ENCODE measurements around the gene NEK10. TPM values are rescaled to one million over a fixed set of nuclear protein-coding genes. Genes with fewer than 3 reads are reported as not detected.

The NEK10 gene
- total and polyA plus RNA-seq, 2 of the 4 experiments (the other 2 are of a cell fraction) = 2.2 to 6.6 TPM

DNA sequence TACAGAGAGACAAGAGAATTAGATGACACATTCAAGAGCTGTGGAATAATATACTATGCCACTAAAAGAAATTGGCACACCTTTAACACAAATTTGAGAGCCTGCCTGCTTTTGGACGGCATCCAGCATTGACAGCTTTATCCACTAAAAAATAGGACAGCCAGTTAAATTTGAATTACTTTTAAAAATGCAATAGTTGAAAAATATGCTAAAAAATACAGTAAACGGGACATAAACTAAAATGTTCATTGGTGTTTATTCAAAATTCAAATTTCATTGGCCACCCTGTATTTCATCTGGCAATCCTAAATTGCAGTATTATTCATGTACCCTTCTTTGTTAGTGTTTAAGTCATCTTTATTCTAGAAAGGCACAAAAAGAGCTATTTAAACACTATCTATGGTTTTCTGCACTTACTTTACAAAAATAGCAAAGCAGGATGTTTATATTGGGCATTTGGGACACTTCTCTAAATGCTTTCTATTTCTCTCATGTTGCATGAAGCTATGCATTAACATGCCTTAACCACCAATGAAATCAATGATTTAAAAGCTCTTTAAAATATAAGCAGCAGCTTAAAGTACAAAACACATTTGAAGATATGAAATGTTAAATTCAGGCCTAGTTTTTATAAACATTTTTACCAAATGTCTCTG is 160.1 kb downstream of the NEK10 start:
- CTCF ChIA-PET = interaction anchor here (1.0 kb wide), 1 partner anchor 45 kb away, joined by 3 read pairs; no protein-coding TSS in a partner anchor
- dilution Hi-C loops (cut with HindIII; ENCODE audit: low sequenced_read_pairs, unreplicated experiment) (no loop called here), in situ Hi-C loops (cut with MboI; ENCODE audit: low sequenced_read_pairs) (no loop called here)

More for the DNA sequence above, 160.1 kb downstream of the NEK10 start:
- TF ChIP-seq RFX5 (IDR thresholded peaks at IDR 0.05; ENCODE audit: low read depth, low read length) = no peak
- TF ChIP-seq CHD1 (IDR thresholded peaks at IDR 0.05; ENCODE audit: low read depth, low read length) = no peak
- no peak for TF ChIP-seq BHLHE40 (IDR thresholded peaks at IDR 0.05; ENCODE audit: low read depth, low read length)
- TF ChIP-seq CEBPB (IDR thresholded peaks at IDR 0.05; ENCODE audit: low read depth, low read length) = no peak
- TF ChIP-seq RCOR1 (IDR thresholded peaks at IDR 0.05; ENCODE audit: insufficient replicate concordance, low read length) = no peak
- no peak for TF ChIP-seq MAFK (IDR thresholded peaks at IDR 0.05; ENCODE audit: low read depth, low read length)
- TF ChIP-seq, protein P1, sequence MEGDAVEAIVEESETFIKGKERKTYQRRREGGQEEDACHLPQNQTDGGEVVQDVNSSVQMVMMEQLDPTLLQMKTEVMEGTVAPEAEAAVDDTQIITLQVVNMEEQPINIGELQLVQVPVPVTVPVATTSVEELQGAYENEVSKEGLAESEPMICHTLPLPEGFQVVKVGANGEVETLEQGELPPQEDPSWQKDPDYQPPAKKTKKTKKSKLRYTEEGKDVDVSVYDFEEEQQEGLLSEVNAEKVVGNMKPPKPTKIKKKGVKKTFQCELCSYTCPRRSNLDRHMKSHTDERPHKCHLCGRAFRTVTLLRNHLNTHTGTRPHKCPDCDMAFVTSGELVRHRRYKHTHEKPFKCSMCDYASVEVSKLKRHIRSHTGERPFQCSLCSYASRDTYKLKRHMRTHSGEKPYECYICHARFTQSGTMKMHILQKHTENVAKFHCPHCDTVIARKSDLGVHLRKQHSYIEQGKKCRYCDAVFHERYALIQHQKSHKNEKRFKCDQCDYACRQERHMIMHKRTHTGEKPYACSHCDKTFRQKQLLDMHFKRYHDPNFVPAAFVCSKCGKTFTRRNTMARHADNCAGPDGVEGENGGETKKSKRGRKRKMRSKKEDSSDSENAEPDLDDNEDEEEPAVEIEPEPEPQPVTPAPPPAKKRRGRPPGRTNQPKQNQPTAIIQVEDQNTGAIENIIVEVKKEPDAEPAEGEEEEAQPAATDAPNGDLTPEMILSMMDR (conservative IDR thresholded peaks at IDR 0.05; ENCODE audit: low read depth, low read length) = no peak
- TF ChIP-seq MXI1 (IDR thresholded peaks at IDR 0.05; ENCODE audit: borderline replicate concordance, low read depth, low read length) = no peak
- no peak for TF ChIP-seq RAD21 (IDR thresholded peaks at IDR 0.05; ENCODE audit: low read length)
- no peak for TF ChIP-seq NFE2L2 (IDR thresholded peaks at IDR 0.05; ENCODE audit: low read depth, low read length)
- no peak for TF ChIP-seq POLR2A (IDR thresholded peaks at IDR 0.05; ENCODE audit: low read depth, low read length)
- no peak for TF ChIP-seq SMC3 (IDR thresholded peaks at IDR 0.05; ENCODE audit: low read depth, low read length)
- TF ChIP-seq MAZ (IDR thresholded peaks at IDR 0.05; ENCODE audit: borderline replicate concordance, low read depth, low read length) = no peak
- TF ChIP-seq, protein P2, sequence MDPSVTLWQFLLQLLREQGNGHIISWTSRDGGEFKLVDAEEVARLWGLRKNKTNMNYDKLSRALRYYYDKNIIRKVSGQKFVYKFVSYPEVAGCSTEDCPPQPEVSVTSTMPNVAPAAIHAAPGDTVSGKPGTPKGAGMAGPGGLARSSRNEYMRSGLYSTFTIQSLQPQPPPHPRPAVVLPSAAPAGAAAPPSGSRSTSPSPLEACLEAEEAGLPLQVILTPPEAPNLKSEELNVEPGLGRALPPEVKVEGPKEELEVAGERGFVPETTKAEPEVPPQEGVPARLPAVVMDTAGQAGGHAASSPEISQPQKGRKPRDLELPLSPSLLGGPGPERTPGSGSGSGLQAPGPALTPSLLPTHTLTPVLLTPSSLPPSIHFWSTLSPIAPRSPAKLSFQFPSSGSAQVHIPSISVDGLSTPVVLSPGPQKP (IDR thresholded peaks at IDR 0.05; ENCODE audit: borderline replicate concordance, low read depth, low read length) = no peak
- TF ChIP-seq FOS (IDR thresholded peaks at IDR 0.05; ENCODE audit: low read depth, low read length) = no peak
- TF ChIP-seq, protein P3, sequence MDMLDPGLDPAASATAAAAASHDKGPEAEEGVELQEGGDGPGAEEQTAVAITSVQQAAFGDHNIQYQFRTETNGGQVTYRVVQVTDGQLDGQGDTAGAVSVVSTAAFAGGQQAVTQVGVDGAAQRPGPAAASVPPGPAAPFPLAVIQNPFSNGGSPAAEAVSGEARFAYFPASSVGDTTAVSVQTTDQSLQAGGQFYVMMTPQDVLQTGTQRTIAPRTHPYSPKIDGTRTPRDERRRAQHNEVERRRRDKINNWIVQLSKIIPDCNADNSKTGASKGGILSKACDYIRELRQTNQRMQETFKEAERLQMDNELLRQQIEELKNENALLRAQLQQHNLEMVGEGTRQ (IDR thresholded peaks at IDR 0.05; ENCODE audit: low read depth, low read length) = no peak
- Histone ChIP-seq H4K8ac (ENCODE audit: low read depth in 2 of 2, low read length in 2 of 2) (no peak overlapping the region), H3K9me3 (ENCODE audit: control insufficient read depth, insufficient read depth, low read length) (no peaks in the 10 kb centered on the region), H2AFZ (replicated peaks; ENCODE audit: low read length, poor library complexity) (no peak overlapping the region), H2BK5ac (ENCODE audit: low read depth, low read length, poor library complexity, severe bottlenecking) (no peak overlapping the region), H2BK120ac (ENCODE audit: low read depth, low read length) (no peak overlapping the region), H3K4ac (ENCODE audit: low read depth, low read length) (no peak overlapping the region), H3K36me3 (ENCODE audit: control insufficient read depth, insufficient read depth, low read length) (no peaks in the 10 kb centered on the region), H3K9me1 (ENCODE audit: insufficient read depth, low read length) (no peaks in the 10 kb centered on the region), H2BK20ac (ENCODE audit: low read depth, low read length) (no peak overlapping the region), H3K27ac (ENCODE audit: insufficient read depth, low read length) (no peak overlapping the region), H2BK15ac (ENCODE audit: low read depth, low read length) (no peak overlapping the region), H4K5ac (ENCODE audit: low read depth, low read length) (no peak overlapping the region), H3K18ac (ENCODE audit: low read depth, low read length) (no peak overlapping the region), H3K79me1 (ENCODE audit: low read depth in 1 of 2, low read length in 2 of 2) (no peaks in the 10 kb centered on the region), H3K9ac (ENCODE audit: low read depth, low read length) (no peak overlapping the region), H4K20me1 (ENCODE audit: insufficient read depth, low read length) (no peaks in the 10 kb centered on the region), H3K4me2 (ENCODE audit: low read depth, low read length) (no peak overlapping the region), H3K4me3 (ENCODE audit: insufficient read depth, low read depth, low read length) (no peak overlapping the region), H3K56ac (ENCODE audit: extremely low read depth, insufficient read depth, low read length) (no peak overlapping the region), H4K91ac (ENCODE audit: insufficient read depth, low read depth, low read length) (no peak overlapping the region), H3K14ac (replicated peaks; ENCODE audit: low read depth, low read length) (no peak overlapping the region), H3K23ac (ENCODE audit: low read depth, low read length) (no peak overlapping the region), H2AK9ac (replicated peaks; ENCODE audit: low read depth, low read length, poor library complexity) (no peak overlapping the region), H3K4me1 (ENCODE audit: control insufficient read depth, insufficient read depth, low read length) (no peaks in the 10 kb centered on the region), H3K27me3 (ENCODE audit: control insufficient read depth, insufficient read depth, low read length) (no peaks in the 10 kb centered on the region), H2AK5ac (ENCODE audit: low read depth, low read length) (no peak overlapping the region)
- intact Hi-C loops (cut with micrococcal nuclease) = no loop called here
- no TSS peak for BruUV-seq (replicated peaks)
- POLR2A ChIA-PET (ENCODE audit: unreplicated experiment) = no interaction called here
- no peak for DNase-seq
- WGBS, 2 experiments (ENCODE audit: extremely low coverage in 2 of 2, insufficient read length in 1 of 2) = no CpG with 5 or more reads among the region's 2 CpGs
- peak; percentile 11 for ATAC-seq (ENCODE audit: low read depth)
